ENCODE measurements around the gene TSPAN4. TPM values are rescaled to one million over a fixed set of nuclear protein-coding genes. Genes with fewer than 3 reads are reported as not detected.

The TSPAN4 gene
- total and polyA plus RNA-seq, 3 donors from 2014 or later: 47.2 to 87.0 (median 49.1) TPM

GRCh38 chr11:888310-889212 lies 45.9 kb downstream of the TSPAN4 start:
- H3K9me3 ChIP-seq: no peaks in the 10 kb centered on the region
- H3K36me3 ChIP-seq (ENCODE audit: low read depth, missing control alignments): no peaks in the 10 kb centered on the region
- TF ChIP-seq POLR2A (IDR thresholded peaks at IDR 0.05) (no peak), CTCF (IDR thresholded peaks at IDR 0.05) (no peak)
- intact Hi-C loops (cut with DNase I; ENCODE audit: low total_unique reads): no loop called here
- no peaks in the 10 kb centered on the region for H3K27me3 ChIP-seq
- no peak overlapping the region for H3K27ac ChIP-seq
- H3K4me3 ChIP-seq: no peak overlapping the region
- no peak for DNase-seq
- 91% methylated on average over 41 to 45 of the region's 45 CpGs for WGBS, 2 donors
- H3K4me1 ChIP-seq: no peaks in the 10 kb centered on the region

- H3K27ac ChIP-seq: no peak overlapping the region
- 95 to 98% methylated on average over 13 of the region's 13 CpGs for WGBS, 2 donors
- DNase-seq: no peak
- no peaks in the 10 kb centered on the region for H3K9me3 ChIP-seq
- no peaks in the 10 kb centered on the region for H3K27me3 ChIP-seq
- no peaks in the 10 kb centered on the region for H3K4me1 ChIP-seq
- no peak overlapping the region for H3K4me3 ChIP-seq
- no peaks in the 10 kb centered on the region for H3K36me3 ChIP-seq (ENCODE audit: low read depth, missing control alignments)
- no peak for TF ChIP-seq POLR2A (IDR thresholded peaks at IDR 0.05)
- TF ChIP-seq CTCF (IDR thresholded peaks at IDR 0.05): no peak
- intact Hi-C loops (cut with DNase I; ENCODE audit: low total_unique reads): no loop called here
Measured at GRCh38 chr11:889257-889656, 46.6 kb downstream of the TSPAN4 start.

GRCh38 chr11:889687-890475 lies 47.2 kb downstream of the TSPAN4 start:
- WGBS, 2 donors: 87 to 90% methylated on average over 16 to 32 of the region's 32 CpGs
- TF ChIP-seq CTCF (IDR thresholded peaks at IDR 0.05) (no peak), POLR2A (IDR thresholded peaks at IDR 0.05) (no peak)
- Histone ChIP-seq H3K9me3 (no peaks in the 10 kb centered on the region), H3K27ac (no peak overlapping the region), H3K36me3 (ENCODE audit: low read depth, missing control alignments) (no peaks in the 10 kb centered on the region), H3K4me1 (no peaks in the 10 kb centered on the region), H3K27me3 (no peaks in the 10 kb centered on the region), H3K4me3 (no peak overlapping the region)
- DNase-seq: no peak
- intact Hi-C loops (cut with DNase I; ENCODE audit: low total_unique reads): no loop called here

- H3K36me3 ChIP-seq (ENCODE audit: low read depth, missing control alignments): no peaks in the 10 kb centered on the region
Measured at GRCh38 chr11:890794-891540, 48.3 kb downstream of the TSPAN4 start.

More at GRCh38 chr11:890794-891540, 48.3 kb downstream of the TSPAN4 start:
- intact Hi-C loops (cut with DNase I; ENCODE audit: low total_unique reads): no loop called here
- 80 to 84% methylated on average over 8 to 27 of the region's 27 CpGs for WGBS, 2 donors
- no peak overlapping the region for H3K4me3 ChIP-seq
- no peaks in the 10 kb centered on the region for H3K9me3 ChIP-seq
- TF ChIP-seq POLR2A (IDR thresholded peaks at IDR 0.05): no peak
- TF ChIP-seq CTCF (IDR thresholded peaks at IDR 0.05): no peak
- H3K27me3 ChIP-seq: no peaks in the 10 kb centered on the region
- no peaks in the 10 kb centered on the region for H3K4me1 ChIP-seq
- DNase-seq: no peak
- H3K27ac ChIP-seq: no peak overlapping the region

Measured in testis (tissue), 3 donors.